A549 (cell line): ENCODE results near the gene SEMA4A. TPM values are rescaled to one million over a fixed set of nuclear protein-coding genes. Genes with fewer than 3 reads are reported as not detected.

Experiments
- ATAC-seq, 2 experiments: fragments of 200-7000 bp in 1 of 2; fragments of >200 bp in 1 of 2; cut with Nextera tagmentation in 1 of 2; cut with Tn5 transposase in 1 of 2; 3 replicates each; pipeline versions ENCODE4 v1.8.0 to v1.9.1; 2018 to 2020; ENCODE audit warnings: mild to moderate bottlenecking in 1 of 2, moderate library complexity in 1 of 2
- CTCF ChIA-PET: fragments of 300-600 bp; sonication (Branson Sonifier 250); formaldehyde crosslinking; extraction: SDS; loops from one replicate; lab custom pipeline; 2021; ENCODE audit warnings: antibody characterized with exemption, inconsistent platforms; lab: Yijun Ruan, JAX
- POLR2A ChIA-PET: fragments of 350-600 bp; formaldehyde crosslinking; extraction: SDS; loops from one replicate; lab custom pipeline; 2021; ENCODE audit warnings: antibody characterized with exemption, inconsistent platforms; lab: Yijun Ruan, JAX
- DNase-seq, 2 experiments: peaks; one replicate each; pipeline versions ENCODE4 v3.0.0 to v3.0.0-alpha.2; 2011 to 2016; ENCODE audit warnings: low read depth in 1 of 2, low spot score in 1 of 2
- FAIRE-seq: peaks from 2 replicates; lab custom pipeline; 2011; peaks lifted over from hg19 to GRCh38; lab: Jason Lieb, UNC
- H3K27ac ChIP-seq, 2 experiments: fragments of >200 bp; sonication (Bioruptor Twin); formaldehyde crosslinking; 3 replicates each; pipeline ENCODE4 v1.5.1; 2016 to 2017
- H3K4me1 ChIP-seq: fragments of >200 bp; sonication (Bioruptor Twin); formaldehyde crosslinking; 3 replicates; pipeline ENCODE4 v1.6.1; 2016
- H3K4me2 ChIP-seq: fragments of >200 bp; sonication (Bioruptor Twin); formaldehyde crosslinking; 3 replicates; pipeline ENCODE4 v1.6.1; 2016
- H3K4me3 ChIP-seq: fragments of >200 bp; sonication (Bioruptor Twin); formaldehyde crosslinking; 3 replicates; pipeline ENCODE4 v1.5.1; 2016
- H3K9me3 ChIP-seq: fragments of >200 bp; sonication (Bioruptor Twin); formaldehyde crosslinking; 3 replicates; pipeline ENCODE4 v1.6.1; 2016
- CBX2 ChIP-seq: fragments of 200-600 bp; sonication (generic); IDR thresholded peaks from 2 replicates; pipeline ENCODE4 v1.6.1; 2016; ENCODE audit warnings: low read depth, mild to moderate bottlenecking, borderline replicate concordance
- CHD2 ChIP-seq: fragments of 150-350 bp; IDR thresholded peaks from 2 replicates; pipeline ENCODE4 v1.6.1; 2014; ENCODE audit warnings: low read length; ENCODE audit not compliant: partially characterized antibody
- CTCF ChIP-seq: fragments of >200 bp; sonication (Bioruptor Twin); formaldehyde crosslinking; IDR thresholded peaks from 3 replicates; pipeline ENCODE4 v1.5.1; 2016
- ELK1 ChIP-seq: fragments of 150-350 bp; IDR thresholded peaks from 2 replicates; pipeline ENCODE4 v1.6.1; 2014; ENCODE audit warnings: low read depth, mild to moderate bottlenecking, low read length
- EP300 ChIP-seq, 2 experiments: fragments of >200 bp; sonication (Bioruptor Twin); formaldehyde crosslinking; IDR thresholded peaks; 2 replicates in 1 of 2; 3 replicates in 1 of 2; pipeline ENCODE4 v1.6.1; 2016 to 2017
- ESRRA ChIP-seq: fragments of 150-350 bp; IDR thresholded peaks from 2 replicates; pipeline ENCODE4 v1.6.1; 2014; ENCODE audit warnings: mild to moderate bottlenecking, low read length, borderline replicate concordance
- FOSB ChIP-seq: fragments of 250-450 bp; sonication (Bioruptor Pico); IDR thresholded peaks from 2 replicates; pipeline ENCODE4 v1.5.0; 2020; ENCODE audit warnings: mild to moderate bottlenecking, moderate library complexity
- HDAC2 ChIP-seq: fragments of 200-600 bp; sonication (generic); IDR thresholded peaks from 2 replicates; pipeline ENCODE4 v1.6.1; 2016
- JUN ChIP-seq, 2 experiments: fragments of >200 bp; sonication (Bioruptor Twin); formaldehyde crosslinking; IDR thresholded peaks; 2 replicates in 1 of 2; 3 replicates in 1 of 2; pipeline ENCODE4 v1.6.1; 2016 to 2017
- MYC ChIP-seq: IDR thresholded peaks from 2 replicates; pipeline ENCODE4 v1.6.1; 2012; ENCODE audit warnings: mild to moderate bottlenecking, inconsistent platforms, low read length, improper control_type of control experiment, borderline replicate concordance
- NFE2L2 ChIP-seq: fragments of 150-350 bp; conservative IDR thresholded peaks from 2 replicates; pipeline ENCODE4 v1.6.1; 2014; ENCODE audit warnings: low read length
- NR3C1 ChIP-seq: fragments of >200 bp; sonication (Bioruptor Twin); formaldehyde crosslinking; IDR thresholded peaks from 3 replicates; pipeline ENCODE4 v1.6.1; 2017
- PHF8 ChIP-seq: fragments of 200-600 bp; sonication (generic); IDR thresholded peaks from 2 replicates; pipeline ENCODE4 v1.6.1; 2016; ENCODE audit warnings: low read depth, mild to moderate bottlenecking, antibody characterized with exemption, moderate library complexity, borderline replicate concordance
- POLR2AphosphoS2 ChIP-seq: conservative IDR thresholded peaks from 2 replicates; pipeline ENCODE4 v1.6.1; 2012; ENCODE audit warnings: low read length, improper control_type of control experiment, inconsistent platforms
- RARB ChIP-seq: fragments of 250-450 bp; sonication (Bioruptor Pico); IDR thresholded peaks from 2 replicates; pipeline ENCODE4 v1.8.0; 2021; ENCODE audit warnings: mild to moderate bottlenecking, moderate library complexity
- RCOR1 ChIP-seq: fragments of 150-350 bp; IDR thresholded peaks from 2 replicates; pipeline ENCODE4 v1.6.1; 2014; ENCODE audit warnings: antibody characterized with exemption, low read length, low read depth
- RFX5 ChIP-seq: fragments of 450-650 bp; IDR thresholded peaks from 2 replicates; pipeline ENCODE4 v1.7.1; 2014; ENCODE audit warnings: antibody characterized with exemption, mild to moderate bottlenecking, moderate library complexity
- RNF2 ChIP-seq: fragments of 200-600 bp; sonication (generic); IDR thresholded peaks from 2 replicates; pipeline ENCODE4 v1.6.1; 2016; ENCODE audit warnings: low read depth, mild to moderate bottlenecking, antibody characterized with exemption, moderate library complexity, borderline replicate concordance
- ZC3H11A ChIP-seq: fragments of 450-650 bp; IDR thresholded peaks from 2 replicates; pipeline ENCODE4 v1.6.1; 2014; ENCODE audit warnings: antibody characterized with exemption, mild to moderate bottlenecking
- WGBS: methylation state at CpG from one replicate; pipeline ENCODE4 v1.1.6; 2017; ENCODE audit errors: missing lambda C conversion rate; 5-methylcytosine and 5-hydroxymethylcytosine counted together
- polyA plus RNA-seq, 4 experiments: library from polyadenylated mRNA; depleted of rRNA in 3 of 4; stranded (reverse); fragments of >200 nt; fragmentation: RNase III in 1 of 4; extraction: RNeasy Plus Mini Kit Qiagen cat#74134 plus additional on column Dnase treatment in 1 of 4; gene quantifications; 2 replicates in 3 of 4; 3 replicates in 1 of 4; pipeline ENCODE4 v1.2.3, GENCODE V29; 2011 to 2017
- TF ChIP-seq, protein P1 (sequence below): fragments of >200 bp; sonication (Bioruptor Twin); formaldehyde crosslinking; IDR thresholded peaks from 2 replicates; pipeline ENCODE4 v1.6.1; 2016
- TF ChIP-seq, protein P2 (sequence below): fragments of >200 bp; sonication (Bioruptor Twin); formaldehyde crosslinking; IDR thresholded peaks from 3 replicates; pipeline ENCODE4 v1.6.1; 2016
- TF ChIP-seq, protein P3 (sequence below): IDR thresholded peaks from 2 replicates; pipeline ENCODE4 v1.6.1; 2012

Gene SEMA4A
- polyA plus RNA-seq, 2 of the 4 experiments (the other 2 are of a cell fraction): 0.04 to 0.27 TPM

DNA sequence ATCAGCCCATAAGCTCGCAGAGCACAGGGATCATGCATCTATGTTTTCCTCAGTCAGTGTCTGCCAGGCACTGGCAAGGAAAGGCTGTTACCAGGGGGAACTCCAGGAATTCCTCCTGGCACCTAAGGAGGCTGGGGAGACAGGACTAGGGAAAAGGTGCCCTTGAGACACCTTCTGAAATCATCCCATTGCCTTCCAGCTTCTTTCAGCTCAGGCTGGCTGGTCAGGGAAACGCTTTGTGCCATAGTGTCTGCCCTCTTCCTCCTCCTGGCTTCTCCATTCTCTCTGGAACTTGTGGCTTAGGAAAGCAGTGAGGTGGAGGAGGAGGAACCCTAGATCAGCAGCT, 25.1 kb upstream of the SEMA4A start:
- DNase-seq: no peak
- CTCF ChIA-PET: interaction anchor here (0.9 to 54.8 kb wide), 9 partner anchors 11 to 190 kb away, joined by 3 to 2239 read pairs (median 10); partner anchors contain the start of genes BGLAP, LMNA, MEX3A and SLC25A44
- H3K27ac ChIP-seq: peak overlapping the region; percentile 95 to 98
- H3K4me1 ChIP-seq: peaks cover 71% of the 10 kb centered on the region
- POLR2A ChIA-PET: interaction anchor here (1.2 to 6.1 kb wide), 4 partner anchors 13 to 66 kb away, joined by 5 to 108 read pairs (median 32); partner anchors contain the start of genes LMNA and SLC25A44
- no peak overlapping the region for H3K4me3 ChIP-seq
- ATAC-seq: no peak
- FAIRE-seq: no peak
- no peaks in the 10 kb centered on the region for H3K9me3 ChIP-seq
- H3K4me2 ChIP-seq: peak overlapping the region; percentile 91
- TF ChIP-seq NFE2L2: no peak
- TF ChIP-seq RCOR1: no peak
- no peak for TF ChIP-seq ELK1
- TF ChIP-seq, protein P1, sequence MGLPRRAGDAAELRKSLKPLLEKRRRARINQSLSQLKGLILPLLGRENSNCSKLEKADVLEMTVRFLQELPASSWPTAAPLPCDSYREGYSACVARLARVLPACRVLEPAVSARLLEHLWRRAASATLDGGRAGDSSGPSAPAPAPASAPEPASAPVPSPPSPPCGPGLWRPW: no peak
- TF ChIP-seq POLR2AphosphoS2: peak; percentile 38; the same call in 1 of the 2 replicates
- no peak for TF ChIP-seq HDAC2
- WGBS: 54% methylated on average over 2 of the region's 2 CpGs

GRCh38 chr1:156128654-156129597, 24.5 kb upstream of the SEMA4A start:
- POLR2A ChIA-PET: interaction anchor here (0.6 to 6.1 kb wide), 7 partner anchors 10 to 190 kb away, joined by 3 to 108 read pairs (median 11); partner anchors contain the start of genes LMNA, PMF1 and SLC25A44
- Histone ChIP-seq H3K27ac (peak overlapping the region; percentile 95 to 98), H3K4me2 (peak overlapping the region; percentile 91), H3K4me3 (no peak overlapping the region), H3K4me1 (peaks cover 67% of the 10 kb centered on the region), H3K9me3 (no peaks in the 10 kb centered on the region)
- peak; percentile 72; the same call in 1 of the 2 replicates for TF ChIP-seq FOSB (CRISPR knock-in tag)
- TF ChIP-seq CBX2: no peak
- CTCF ChIA-PET: interaction anchor here (0.9 to 54.8 kb wide), 16 partner anchors 9 to 191 kb away, joined by 3 to 2239 read pairs (median 8); partner anchors contain the start of genes BGLAP, LMNA, MEX3A and SLC25A44
- 42% methylated on average over 8 of the region's 8 CpGs for WGBS
- no peak for ATAC-seq
- no peak for FAIRE-seq
- DNase-seq: no peak

DNA sequence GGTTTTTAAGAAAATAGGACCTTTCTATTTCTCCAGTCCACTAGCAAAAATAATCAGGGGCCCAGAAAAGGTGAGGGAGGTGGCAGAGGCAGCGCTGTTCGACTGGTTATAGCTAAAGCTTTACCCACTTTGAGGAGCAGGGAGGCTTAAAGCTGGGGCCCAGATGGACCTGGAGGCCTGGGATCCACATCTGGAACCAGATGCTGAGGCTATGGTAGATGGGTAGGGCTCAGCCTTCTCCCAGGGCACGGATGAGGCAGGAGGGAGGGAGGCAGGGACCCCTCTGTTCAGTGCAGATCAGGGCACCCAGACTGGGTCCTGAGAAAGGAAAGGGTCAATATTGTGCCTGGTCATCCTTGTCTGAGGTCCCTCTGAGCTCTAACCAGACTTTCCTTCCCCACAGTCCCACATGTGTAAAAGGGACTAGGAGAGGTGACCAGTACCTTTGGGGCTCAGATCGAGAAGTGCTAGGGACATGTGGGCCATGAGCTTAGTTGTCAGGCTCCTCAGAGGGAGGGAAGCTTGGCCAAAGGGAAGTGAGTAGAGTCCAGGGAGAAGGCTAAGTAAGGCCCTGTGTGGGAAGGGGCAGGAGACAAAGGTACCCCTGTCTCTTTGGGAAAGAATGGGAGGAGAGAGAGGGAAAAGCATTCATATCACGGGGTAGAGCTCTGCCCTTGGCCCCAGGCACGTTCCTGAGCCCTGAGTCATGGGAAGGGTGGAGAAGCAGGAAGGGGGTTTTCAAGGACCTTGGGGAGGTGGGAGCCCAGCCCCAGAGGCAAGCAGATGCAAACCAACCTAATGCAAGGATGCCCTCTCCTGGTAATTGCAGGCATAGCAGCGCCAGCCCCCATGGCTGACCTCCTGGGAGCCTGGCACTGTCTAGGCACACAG, 23.5 kb upstream of the SEMA4A start:
- ATAC-seq (peak; percentile 62 to 67), FAIRE-seq (peak; percentile 82), DNase-seq (peak; percentile 76 to 96)
- Histone ChIP-seq H3K27ac (peak overlapping the region; percentile 95 to 98), H3K9me3 (no peaks in the 10 kb centered on the region), H3K4me1 (peaks cover 57% of the 10 kb centered on the region), H3K4me2 (peak overlapping the region; percentile 91), H3K4me3 (no peak overlapping the region)
- ChIA-PET POLR2A (interaction anchor here (1.0 to 6.1 kb wide), 8 partner anchors 11 to 83 kb away, joined by 3 to 108 read pairs (median 12); partner anchors contain the start of genes LMNA and PMF1), CTCF (interaction anchor here (0.6 to 54.8 kb wide), 30 partner anchors 8 to 316 kb away, joined by 3 to 2239 read pairs (median 6); partner anchors contain the start of genes BGLAP, LMNA, MEX3A and SEMA4A)
- WGBS: 34% methylated on average over 7 of the region's 7 CpGs
- TF ChIP-seq RARB (CRISPR knock-in tag): no peak
- no peak for TF ChIP-seq MYC
- peak; percentile 96 for TF ChIP-seq CTCF
- no peak for TF ChIP-seq CBX2
- TF ChIP-seq NR3C1: no peak
- no peak for TF ChIP-seq RFX5
- no peak for TF ChIP-seq CHD2
- TF ChIP-seq ESRRA: peak; percentile 77
- TF ChIP-seq ZC3H11A: no peak
- no peak for TF ChIP-seq RNF2
- TF ChIP-seq, protein P1: no peak
- no peak for TF ChIP-seq PHF8
- TF ChIP-seq, protein P2, sequence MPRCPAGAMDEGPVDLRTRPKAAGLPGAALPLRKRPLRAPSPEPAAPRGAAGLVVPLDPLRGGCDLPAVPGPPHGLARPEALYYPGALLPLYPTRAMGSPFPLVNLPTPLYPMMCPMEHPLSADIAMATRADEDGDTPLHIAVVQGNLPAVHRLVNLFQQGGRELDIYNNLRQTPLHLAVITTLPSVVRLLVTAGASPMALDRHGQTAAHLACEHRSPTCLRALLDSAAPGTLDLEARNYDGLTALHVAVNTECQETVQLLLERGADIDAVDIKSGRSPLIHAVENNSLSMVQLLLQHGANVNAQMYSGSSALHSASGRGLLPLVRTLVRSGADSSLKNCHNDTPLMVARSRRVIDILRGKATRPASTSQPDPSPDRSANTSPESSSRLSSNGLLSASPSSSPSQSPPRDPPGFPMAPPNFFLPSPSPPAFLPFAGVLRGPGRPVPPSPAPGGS: no peak
- no peak; a peak in 1 of 5 replicates for TF ChIP-seq EP300 (IDR thresholded peaks at IDR 0.05)
- peak; percentile 50 to 74; a peak in 3 of 5 replicates for TF ChIP-seq JUN (IDR thresholded peaks at IDR 0.05)
- TF ChIP-seq, protein P3, sequence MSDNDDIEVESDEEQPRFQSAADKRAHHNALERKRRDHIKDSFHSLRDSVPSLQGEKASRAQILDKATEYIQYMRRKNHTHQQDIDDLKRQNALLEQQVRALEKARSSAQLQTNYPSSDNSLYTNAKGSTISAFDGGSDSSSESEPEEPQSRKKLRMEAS: peak; percentile 91
